SIG-M5 (cell line): ENCODE results near the gene PLA2G2D.

ENCODE experiments used
- DNase-seq: peaks from one replicate; lab custom pipeline; 2025; lab: John Stamatoyannopoulos, UW

The PLA2G2D gene, protein sequence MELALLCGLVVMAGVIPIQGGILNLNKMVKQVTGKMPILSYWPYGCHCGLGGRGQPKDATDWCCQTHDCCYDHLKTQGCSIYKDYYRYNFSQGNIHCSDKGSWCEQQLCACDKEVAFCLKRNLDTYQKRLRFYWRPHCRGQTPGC

DNA sequence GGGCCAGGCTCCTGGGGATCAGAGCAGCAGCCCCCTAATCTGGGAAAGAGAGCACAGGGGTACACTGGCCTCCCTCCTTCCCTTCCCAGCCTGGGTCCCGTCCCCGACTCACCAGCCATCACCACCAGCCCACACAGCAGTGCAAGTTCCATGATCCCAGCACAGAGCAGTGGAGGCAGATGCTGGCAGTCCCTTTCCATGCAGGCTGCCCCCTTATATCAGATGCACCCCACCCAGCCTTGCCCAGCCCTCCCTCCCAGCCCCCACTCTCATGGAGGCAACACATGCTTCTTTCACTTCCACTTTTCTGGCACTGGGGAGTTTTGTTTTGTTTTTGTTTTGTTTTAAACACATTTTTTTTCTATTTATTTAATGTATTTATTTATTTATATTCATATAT lies at the start of gene PLA2G2D:
PLA2G2D (minus strand) TSS at position 190 of the 400 bp plus-strand sequence; CDS start at position 152, 38 bp downstream.
- no peak for DNase-seq

DNA sequence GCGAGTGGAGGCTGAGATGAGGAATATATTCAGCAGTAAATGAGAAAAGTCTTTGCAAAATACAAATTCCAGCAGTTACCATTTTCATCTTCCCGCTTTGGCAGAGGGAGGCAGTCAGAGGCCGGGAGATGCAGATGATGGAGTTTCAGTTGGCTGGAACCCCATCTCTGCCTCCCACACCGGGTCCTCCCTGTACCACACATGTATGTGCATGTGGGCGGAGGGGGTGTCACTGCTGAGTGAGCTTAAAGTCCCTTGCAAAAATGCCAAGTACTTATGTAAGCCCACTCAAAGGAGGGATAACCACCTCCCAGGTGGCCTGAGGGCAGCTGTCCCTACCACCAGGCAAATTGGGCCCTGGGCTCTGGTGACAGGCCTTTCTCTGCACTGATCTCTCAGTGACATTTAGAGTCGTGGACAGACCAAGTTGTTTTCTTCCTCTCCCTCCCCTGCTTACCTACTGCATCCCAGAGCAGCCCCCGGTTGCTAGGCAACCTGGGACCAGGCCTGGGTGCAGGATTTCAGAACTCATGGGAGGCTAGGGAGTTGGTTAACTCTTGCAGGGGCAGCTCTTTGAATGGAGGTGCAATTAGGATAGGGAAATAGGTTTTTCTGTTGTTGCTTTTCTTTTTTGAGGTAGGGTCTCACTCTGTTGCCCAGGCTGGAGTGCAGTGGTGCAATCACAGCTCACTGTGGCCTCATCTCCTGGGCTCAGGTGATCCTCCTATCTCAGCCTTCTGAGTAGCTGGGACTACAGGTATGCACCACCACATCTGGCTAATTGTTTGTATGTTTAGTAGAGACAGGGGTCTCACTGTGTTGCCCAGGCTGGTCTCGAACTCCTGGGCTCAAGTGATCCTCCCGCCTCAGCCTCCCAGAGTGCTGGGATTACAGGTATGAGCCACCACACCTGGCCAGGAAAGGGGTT lies 49.5 kb upstream of the PLA2G2D start:
- DNase-seq, result no peak

DNA sequence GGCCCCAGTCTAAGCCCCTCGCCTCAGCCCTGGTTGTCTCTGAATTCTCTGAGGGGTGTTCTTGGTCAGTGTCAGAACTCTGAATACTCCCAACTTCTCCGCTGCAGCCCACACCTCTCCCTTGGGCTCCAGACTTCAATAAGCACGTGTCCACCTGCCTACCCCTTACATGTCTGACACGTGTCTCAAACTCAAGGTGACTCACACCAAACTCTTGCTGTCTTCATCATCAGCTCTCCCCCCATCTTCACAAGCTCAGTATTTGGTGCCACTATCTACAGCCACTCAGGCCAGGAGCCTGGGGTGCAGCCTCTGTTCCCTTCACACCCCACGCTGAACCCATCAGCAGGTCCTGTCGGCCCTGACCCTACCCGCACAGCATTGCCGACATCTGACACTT lies 47.8 kb upstream of the PLA2G2D start:
- no peak for DNase-seq

DNA sequence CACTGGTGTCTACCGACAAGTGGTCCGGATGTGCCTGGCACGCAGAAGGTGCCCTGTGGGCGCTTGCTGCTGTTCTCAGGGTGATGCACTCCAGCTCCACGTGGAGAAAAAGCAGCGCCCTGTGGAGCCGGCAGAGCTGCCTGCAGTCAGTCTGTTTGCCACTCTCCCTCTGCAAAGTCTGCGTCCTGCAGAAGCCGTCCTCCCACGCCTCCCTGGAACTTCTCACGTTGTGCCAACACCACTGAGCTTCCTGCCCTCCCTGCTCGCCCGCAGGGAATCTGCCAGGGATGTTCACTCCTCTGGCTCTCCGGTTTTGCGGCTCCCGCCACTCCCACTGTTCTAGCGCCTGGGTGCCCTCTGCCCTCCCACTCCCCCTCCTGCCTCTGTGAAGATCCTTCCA lies 46.7 kb upstream of the PLA2G2D start:
- no peak for DNase-seq

DNA sequence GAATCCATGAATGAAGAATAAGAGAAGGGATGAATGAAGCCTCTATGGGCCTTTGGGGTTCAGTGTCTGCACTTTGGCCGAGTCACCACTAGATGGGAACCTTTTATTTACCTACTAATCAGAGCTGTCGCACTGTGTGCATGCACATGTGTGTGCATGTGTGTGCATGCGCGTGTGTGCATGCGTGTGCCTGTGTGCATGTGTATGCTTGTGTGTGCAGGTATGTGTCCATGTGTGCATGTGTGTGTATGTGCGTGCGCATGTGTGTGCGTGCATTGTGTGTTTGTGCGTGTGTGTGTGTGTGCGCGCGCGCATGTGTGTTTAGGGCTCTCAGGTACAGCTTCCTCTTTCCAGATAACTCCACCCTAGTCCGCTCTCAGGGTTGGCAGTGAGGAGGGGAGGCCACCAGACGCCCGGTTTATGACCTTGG lies 46.2 kb upstream of the PLA2G2D start:
- DNase-seq, result no peak

DNA sequence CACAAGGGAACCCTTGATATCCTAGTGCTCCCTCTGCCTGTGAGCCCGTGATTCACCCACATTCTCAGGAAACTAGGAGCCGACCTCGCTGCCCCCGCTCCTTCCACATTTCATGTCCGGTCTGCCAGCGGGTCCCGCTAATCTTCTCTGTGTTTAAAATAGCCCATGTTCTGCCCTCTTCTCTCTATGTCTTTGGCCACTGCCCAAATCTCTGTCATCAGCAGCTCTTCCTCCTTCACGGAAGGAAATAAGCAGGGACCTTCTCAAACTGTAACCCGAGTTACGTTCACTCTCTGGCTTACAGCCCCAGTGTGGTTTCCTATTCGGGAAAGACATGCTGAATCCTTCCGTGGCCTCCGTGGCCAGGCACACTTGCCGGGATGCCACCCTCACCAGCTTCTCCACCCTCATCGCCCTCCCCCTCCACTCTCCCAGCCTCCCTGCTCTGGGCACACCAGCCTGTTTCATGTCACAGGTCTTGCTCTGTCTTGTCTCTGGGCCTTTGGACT lies 45.4 kb upstream of the PLA2G2D start:
- no peak for DNase-seq

DNA sequence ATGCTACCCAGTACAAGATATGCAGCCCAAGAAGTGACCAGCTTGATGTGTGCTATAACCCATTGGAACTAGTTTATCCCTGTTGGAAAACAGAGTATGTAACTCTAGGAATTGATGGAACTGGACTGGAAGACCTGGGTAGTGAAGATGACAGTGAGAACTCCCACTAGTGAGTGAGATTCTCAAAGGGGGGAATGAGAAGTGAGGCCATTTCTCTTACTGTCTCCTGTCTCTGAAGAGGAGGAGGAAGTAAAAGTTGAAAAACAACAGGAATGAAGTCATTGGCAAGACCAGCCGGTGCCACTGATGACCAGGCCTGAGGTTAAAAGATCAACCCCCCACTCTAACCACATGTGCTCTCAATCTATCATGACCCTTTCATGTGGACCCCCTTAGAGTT lies 40.7 kb upstream of the PLA2G2D start:
- DNase-seq, result no peak

DNA sequence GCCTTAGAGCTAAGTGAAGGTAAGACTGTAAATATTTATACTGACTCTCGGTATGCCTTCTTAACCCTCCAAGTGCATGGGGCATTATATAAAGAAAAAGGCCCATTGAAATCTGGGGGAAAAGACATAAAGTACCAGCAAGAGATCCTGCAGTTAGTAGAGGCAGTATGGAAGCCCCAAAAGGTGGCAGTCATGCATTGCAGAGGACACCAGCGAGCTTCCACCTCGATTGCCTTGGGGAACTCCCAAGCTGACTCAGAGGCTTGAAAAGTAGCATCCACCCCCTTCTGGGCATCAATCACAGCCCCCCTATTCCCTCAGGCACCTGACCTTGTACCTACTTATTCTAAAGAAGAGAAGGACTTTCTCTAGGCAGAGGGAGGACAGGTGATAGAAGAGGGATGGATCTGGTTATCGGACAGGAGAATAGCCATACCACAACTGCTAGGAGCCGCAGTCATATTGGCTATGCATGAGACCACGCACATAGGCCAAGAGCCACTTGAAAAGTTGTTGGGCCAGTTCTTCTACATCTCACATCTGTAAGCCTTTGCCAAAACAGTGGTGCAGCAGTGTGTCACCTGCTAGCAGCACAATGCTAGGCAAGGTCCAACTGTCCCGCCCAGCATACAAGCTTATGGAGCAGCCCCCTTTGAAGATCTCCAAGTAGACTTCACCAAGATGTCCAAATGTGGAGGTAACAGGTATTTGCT lies 39.2 kb upstream of the PLA2G2D start:
- DNase-seq, result no peak

DNA sequence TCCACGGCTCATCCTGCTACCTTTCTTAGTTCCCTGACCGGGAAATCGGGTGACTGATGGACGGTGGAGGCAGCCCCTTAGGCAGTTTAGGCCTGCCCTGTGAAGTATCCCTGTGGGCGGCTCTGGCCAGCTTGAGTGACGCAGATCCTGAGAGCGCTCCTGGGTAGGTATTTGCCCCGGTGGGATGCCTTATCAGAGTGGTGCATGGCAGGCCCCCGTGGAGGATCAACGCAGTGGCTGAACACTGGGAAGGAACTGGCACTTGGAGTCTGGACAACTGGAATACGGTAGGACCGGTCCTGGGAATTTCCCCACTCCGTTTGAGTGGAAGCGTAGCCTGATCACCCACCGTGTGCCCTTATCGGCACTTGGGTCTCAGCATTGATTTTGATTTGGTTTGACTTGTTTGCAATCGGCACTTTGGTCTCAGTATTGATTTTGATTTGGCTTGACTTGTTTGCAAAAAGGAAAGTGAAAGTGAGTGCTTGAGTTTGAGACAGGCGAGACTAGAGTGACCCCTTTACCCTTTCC lies 35.0 kb upstream of the PLA2G2D start:
- DNase-seq, result no peak

DNA sequence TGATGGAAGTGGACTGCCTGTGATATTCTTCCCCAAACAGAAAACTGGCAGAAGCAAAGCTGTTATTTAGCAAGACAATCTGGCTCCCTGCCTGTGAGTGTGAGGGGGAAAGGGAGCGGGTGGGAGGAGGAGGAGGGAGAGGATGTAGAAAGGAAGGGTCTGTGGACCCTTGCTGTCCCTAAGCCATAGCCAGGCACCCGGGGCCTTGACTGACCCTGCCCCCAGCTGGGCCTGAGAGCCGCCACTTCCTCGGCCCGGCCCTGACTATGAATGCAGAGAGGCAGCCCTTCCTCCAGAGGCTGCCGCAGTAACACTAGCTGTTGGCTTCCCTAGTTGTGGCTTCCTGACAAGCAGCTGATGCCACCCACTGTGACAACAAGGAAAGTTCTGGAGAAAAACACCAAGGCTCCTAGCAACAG lies 33.7 kb upstream of the PLA2G2D start:
- DNase-seq, result no peak

DNA sequence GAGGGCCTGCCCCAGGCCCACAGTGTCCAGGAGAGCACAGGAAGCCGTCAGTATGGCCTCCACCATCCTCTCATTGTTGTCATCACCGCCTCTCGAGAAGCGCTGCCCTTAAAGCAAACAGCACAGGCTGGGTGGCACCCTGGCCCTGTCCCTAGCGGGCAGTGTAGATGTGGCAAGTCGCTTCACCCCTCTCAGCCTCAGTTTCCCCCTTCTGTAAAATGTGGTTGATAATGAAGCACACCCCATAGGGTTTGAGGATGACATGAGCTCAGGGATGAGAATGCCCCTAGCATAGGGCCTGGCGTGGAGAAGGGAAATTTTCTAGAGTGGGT lies 33.2 kb upstream of the PLA2G2D start:
- DNase-seq, result no peak

DNA sequence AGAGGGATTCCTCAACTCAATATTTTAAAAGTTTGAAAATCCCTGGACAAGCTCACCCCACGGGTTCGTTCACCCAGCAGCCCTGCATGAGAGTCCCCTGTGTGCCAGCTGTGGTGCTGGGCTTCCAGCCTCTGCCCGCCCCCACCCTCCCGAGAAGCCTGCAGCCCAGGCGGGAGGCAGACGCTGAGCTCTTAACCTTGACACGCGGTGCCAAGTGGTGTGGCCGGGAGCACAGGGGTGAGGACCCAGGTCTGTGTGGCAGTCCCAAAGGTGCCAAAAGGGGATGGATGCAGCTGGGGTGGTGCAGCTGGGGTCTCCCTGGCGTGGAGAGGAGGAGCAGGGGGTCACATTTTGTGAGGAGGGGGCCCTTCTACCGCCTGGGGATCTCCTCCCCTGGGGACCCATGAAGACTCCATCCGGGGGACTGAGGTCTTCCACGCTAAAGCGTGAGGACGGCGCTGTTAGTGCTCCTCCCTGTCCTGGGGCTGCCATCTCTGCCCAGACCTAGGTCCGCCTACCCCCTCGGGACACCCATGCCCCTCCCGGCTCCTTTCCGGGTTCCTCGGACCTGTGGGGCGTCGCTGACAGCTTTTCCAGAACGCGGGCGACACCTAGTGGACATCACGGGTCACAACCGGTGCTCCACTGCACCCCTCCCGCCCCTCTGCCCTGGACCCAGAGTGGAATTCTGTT lies 32.7 kb upstream of the PLA2G2D start:
- no peak for DNase-seq

DNA sequence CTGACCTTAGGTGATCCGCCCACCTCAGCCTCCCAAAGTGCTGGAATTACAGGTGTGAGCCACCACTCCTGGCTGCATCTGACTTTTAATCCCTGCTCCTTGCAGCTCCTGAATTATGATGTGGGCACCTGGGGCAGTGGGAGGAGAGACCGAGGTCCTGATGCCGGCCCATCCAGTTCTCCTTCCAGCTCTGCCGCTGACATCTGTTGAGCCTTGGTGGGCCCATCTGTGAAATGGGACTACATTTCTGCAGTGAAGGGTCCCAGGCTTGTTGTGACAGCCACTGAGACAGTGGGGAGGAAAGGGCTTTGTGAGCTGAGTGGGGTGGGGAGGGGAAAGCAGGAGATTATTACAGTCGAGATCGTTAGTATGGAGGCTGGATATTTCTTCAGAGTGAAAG lies 31.6 kb upstream of the PLA2G2D start:
- DNase-seq, result no peak

DNA sequence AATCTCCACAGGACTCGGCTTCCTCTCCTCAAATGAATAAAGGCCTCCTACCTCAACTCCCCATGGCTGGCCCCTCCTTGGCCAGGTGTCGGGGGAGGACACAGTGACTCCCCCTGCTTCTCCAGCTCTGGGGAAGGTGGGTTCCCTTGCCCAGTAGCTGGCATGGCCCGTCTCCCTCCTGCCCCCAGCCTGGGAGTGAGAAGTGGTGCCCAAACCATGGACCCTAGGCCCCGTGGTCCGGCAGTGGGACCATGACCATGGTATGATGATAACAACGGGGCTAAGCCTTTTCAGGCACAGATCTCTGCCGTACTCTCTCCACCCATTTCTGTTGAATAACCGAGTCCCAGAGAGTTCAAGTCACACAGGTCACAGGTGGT lies 31.0 kb upstream of the PLA2G2D start:
- no peak for DNase-seq

DNA sequence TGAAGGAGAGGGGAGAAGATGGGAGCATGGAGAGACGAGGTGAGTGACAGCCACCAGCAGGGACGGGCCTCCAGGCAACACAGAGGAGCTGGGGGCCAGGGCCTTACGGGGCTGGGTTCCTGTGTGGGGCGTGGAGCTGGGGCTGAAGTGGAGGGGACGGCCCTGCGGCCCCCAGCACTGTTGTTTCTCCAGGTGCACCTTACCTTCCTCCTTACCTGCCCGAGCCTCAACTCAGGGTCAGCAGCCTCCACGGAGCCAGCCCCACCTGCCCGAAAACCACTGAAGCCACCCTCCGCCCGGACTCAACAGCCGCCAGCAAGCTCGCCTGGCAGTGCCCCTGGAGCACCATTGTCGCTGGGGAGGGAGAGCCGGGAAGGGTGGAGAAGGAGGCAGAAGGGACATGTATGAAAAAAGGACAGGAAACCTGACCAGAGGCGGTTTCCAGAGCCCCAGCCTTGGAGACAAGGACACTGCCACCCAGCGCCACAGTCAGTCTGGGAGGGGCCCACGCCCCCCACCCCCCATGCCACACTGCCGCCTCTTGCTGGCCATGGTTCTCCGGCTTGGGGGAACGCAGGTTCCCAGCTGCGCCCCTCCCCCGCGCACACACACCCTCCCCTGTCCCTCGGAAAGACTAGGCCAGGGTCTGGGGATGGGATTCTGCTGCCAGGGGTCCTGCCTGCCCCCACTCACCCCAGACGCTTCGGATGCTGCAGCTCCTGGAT lies 30.4 kb upstream of the PLA2G2D start:
- DNase-seq, result no peak

DNA sequence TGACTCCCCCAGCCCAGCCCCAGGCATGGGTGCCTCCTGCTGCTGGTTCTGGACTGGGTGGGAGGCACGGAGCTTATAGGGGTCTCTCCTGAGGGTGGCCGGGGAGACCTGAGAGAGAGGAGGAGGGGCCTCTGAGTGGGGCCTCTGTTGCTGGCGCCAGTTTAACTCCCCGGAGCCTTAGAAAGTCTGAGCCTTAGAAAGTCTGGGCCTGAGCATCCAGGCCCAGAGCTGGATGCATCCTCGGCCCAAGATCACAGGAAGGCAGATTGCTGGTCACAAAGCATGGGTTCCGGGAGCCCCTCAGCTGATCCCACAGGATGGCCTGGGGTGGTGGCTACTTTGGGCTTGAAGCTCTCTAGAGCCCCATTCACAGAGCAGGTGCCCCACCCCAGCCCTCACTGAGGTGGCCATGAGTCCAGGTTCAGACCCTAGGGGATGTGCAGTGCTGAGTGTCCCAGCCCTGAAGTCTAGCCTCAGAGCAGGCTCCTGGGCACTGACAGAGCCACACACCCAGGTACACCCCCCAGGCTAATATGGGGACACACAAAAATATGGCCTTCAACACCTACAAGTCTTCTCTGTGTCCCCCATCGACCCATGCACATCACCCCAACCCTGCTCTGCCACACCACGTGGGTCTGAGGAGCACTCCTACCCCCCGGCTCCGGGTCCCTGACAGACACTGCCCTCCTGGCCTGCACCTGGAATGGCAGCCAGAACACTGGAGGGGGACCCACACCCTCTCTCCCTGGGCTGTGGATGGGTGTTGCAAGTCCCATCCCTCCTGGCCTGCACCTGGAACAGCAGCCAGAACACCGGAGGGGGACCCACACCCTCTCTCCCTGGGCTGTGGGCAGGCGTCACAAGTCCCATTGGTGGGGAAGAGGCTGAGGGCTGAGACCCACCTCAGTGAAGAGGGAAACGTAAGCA lies 29.5 kb upstream of the PLA2G2D start:
- no peak for DNase-seq

DNA sequence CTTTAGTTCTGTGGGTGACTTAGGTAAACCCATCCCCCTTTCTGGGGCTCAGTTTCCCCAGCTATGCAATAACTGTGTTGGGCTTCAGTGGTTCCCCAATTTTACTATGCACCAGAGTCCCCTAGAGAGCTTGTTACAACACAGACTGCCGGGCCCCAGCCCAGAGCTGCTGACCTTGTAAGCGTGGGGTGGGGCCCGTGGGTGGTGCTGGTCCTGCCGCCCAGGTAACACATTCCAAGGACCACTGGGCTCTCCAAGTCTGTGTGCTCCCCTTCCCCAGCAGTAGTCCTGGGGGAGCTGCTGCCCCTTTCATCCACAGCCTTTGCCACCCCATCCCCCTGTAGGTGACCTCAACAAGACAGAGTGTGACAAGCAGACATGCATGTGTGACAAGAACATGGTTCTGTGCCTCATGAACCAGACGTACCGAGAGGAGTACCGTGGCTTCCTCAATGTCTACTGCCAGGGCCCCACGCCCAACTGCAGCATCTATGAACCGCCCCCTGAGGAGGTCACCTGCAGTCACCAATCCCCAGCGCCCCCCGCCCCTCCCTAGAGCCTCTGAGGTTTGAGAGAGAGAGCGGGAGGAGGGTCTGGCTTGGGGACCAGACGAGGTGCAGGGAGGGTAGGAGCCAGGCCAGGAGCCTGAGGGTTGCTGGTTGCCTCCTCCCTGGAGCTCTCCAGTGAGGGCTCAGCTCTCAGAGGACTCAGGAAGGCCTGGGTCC lies 28.7 kb upstream of the PLA2G2D start:
- DNase-seq, result no peak

DNA sequence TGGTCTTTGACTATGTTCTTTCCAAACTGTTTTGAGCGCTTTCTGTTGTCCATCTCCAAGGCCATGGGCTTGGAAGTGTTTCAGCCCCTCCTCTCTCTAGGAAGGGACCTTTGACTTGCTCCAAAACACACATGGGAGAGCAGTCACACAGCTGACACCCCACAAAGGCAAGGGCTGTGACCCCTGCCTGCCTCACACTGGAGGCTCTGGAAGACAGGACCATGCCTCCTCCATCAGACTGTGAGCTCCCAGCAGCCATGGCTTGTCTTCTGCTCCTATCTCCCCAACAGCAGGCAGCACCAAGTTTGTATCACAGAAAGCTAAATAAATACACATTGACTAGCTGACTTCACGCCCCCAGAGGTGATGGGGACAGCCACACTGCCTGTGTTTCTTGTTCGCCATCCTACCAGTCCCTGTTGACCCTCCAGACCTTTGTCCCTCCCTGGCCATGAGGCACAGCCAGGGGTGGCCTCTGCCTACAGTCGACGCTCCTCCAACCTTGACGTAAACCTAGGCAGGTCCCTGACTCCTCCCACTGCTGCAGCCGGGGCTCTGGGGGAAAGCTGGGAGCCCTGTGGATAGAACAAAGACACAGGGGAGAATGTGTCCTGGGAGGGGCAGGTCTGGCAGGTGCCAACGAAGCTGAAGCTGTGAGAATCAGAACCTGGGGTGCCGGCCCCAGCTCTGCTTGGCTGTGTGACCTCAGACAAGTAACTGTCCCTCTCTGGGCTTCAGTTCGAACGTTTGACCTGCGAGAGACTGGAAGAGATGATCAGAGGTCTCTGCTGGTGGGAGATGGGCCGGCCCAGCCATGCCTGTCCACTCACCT lies 24.6 kb upstream of the PLA2G2D start:
- no peak for DNase-seq

DNA sequence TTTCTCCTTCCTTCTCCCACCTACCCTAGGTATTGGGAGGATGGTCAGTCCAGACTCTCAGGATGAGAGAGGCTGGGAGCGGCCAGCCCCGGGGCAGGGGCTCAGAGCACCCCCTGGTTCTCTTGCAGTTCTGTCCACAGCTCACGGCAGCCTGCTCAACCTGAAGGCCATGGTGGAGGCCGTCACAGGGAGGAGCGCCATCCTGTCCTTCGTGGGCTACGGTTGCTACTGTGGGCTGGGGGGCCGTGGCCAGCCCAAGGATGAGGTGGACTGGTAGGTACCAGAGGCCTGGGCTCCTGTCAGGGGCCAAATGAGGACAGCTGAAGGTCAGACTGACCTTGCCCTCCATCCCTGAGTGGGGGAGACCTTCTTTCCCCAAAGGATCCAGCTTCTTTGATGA lies 24.0 kb upstream of the PLA2G2D start:
- DNase-seq, result no peak
